NCI-H2196 treated with DMSO at 0.1 percent for 48 hours (cell line): ENCODE measurements around the gene CRTC3.
"Not testable (repeated sequence)": the region's sequence is repeated elsewhere in the genome, so short reads cannot be mapped to it uniquely, and the experiment has no call there.

Experiments used
- DNase-seq: peaks from one replicate; lab custom pipeline; 2025; ENCODE audit not compliant: unreplicated experiment; lab: John Stamatoyannopoulos, UW

The CRTC3 gene

DNA sequence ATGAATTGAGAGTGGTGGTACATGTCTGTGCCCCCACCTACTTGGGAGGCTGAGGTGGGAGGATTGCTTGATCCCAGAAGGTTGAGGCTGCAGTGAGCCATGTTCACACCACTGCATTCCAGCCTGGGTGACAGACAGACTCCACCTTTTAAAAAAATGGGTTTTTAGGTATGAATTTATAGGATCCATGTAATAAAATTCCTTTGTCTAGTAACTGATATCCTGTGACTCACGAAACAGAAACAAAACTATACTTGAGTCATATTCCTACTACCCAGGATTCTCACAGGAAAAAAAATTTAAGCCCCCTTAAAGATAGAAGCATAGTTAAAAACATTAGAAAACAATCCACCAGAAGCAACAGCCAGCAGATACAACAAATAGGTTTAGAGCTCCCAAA lies 10.0 kb upstream of the CRTC3 start:
- DNase-seq: no peak

DNA sequence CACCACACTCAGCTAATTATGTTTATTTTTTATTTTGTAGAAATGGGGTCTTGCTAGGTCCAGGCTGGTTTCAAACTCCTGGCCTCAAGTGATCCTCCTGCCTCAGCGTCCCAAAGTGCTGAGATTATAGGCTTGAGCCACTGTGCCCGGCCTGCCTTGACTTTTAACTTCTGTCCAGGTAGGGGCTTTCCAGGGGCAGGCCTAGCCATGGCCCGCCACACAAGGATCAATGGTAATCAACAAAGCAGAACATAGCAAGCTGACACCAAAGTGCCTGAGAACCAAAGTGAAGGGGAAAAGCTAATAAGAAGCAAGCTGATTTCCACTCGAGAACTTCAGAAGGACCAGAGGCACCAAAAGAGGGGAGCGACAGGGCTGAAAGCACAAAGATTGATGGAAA lies 9.4 kb upstream of the CRTC3 start:
- DNase-seq: no peak

DNA sequence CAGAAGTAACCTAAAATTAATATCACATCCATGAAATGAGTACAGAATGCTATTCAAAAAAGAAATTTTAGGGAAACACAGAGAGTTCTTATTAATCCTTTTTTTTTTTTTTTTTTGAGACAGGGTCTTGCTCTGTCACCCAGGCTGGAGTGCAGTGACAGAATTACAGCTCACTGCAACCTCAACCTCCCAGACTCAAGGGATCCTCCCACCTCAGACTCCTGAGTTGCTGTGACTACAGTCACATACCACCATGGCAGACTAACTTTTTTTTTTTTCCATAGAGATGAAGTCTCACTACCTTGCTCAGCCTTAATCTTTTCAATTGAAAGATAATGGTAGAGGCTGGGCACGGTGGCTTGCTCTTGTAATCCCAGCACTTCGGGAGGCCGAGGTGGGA lies 6.3 kb upstream of the CRTC3 start:
- no peak for DNase-seq

DNA sequence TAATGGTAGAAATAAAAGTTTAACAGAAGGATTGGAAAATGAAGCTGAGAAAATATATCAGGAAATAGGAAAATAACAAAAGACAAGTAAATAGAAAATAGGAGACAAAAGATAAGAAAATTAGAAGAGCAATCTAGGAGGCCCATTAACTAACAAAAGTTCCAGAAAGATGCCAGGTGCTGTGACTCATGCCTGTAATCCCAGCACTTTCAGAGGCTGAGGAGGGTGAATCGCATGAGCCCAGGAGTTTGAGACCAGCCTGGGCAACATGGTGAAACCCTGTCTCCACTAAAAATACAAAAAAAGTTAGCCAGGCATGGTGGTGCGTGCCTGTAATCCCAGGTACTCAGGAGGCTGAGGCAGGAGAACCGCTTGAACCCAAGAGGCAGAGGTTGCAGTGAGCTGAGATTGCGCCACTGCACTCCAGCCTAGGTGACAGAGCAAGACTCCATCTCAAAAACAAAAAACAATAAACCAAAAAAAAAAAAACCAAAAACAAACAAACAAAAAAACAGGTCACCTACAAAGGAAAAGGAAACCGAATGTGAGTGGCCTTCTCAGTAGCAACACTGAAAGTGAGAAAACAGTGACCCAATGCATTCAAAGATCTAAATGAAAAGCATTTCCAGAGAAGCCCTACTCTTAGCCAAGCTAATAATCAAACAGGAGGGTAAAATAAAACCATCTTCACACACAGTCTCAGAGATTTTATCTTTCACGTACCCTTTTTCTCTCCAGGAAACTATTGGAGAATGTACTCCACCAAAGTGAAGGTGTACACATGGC lies 5.5 kb upstream of the CRTC3 start:
- not testable (repeated sequence) for DNase-seq

DNA sequence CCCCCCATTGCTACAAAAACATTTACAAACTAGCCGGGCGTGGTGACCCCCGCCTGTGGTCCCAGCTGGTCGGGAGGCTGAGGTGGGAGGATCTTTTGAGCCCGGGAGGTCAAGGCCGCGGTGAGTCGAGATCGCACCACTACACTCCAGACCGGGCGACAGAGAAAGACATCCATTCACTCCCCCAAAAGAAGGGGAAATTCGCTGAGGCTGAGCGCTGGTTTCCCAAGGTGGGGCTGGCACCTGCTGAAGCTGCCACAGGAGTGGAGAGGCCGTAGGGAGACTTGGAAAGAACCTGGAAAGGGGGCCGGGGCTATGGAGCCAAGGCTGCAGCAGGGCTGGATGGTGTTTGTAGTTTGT lies 732 bp upstream of the CRTC3 start:
- DNase-seq: no peak

DNA sequence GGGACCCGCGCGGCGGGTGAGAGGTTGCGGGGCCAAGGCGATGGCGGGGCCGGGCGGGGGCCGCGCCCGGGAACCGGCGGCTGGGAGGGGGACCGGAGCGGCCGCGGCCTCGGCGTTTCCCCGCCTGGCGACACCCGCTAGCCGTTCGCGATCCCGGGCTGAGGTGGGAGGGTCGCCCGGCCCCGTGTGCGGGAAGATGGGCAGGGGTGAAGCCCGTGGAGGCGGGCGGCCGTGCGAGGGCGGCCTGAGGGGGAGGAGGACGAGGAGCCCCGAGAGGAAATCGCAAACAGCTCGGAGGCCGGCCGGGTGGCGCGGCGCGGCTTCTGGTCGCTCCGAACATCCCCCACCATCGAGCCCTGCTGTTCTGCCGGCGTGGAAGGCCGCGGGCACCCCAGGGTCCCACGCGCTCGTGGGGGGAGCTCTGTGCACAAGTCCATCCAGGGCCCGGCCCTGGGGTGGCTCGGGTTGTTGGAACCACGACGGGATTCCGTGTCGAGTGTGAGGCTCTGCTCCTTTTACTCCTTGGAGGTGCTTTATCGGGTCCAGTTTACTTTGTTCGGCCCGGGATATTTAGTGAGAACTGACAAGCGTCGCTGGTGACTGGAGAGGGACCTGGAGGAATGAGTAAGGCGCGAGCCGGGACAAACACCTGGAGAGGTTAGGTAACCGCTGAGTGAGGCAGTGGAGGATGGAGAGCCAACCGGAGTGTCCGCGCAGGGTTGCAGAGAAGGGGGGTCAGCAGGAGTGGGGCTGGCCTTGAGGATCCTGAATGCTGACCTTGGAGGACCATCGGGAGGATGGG lies 728 bp downstream of the CRTC3 start:
- no peak for DNase-seq

DNA sequence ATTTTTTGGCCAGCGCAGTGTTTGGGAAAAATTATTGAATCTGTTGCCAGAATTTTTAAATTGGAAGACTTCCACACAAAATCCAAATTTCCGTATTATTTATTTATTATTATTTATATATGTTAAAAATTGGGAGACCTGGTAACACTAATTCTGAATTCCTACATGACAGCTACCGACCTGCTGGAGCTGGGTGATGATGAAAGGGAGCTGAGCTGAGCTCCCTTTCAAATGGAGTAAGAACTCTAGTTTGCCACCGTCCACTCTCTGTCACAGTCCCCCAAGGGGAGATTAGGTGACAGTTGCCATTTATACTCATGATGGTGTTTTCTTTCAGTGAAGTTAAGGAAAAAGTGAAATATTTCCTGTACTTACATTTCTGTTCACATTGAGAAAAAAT lies 1.4 kb downstream of the CRTC3 start:
- DNase-seq: no peak

DNA sequence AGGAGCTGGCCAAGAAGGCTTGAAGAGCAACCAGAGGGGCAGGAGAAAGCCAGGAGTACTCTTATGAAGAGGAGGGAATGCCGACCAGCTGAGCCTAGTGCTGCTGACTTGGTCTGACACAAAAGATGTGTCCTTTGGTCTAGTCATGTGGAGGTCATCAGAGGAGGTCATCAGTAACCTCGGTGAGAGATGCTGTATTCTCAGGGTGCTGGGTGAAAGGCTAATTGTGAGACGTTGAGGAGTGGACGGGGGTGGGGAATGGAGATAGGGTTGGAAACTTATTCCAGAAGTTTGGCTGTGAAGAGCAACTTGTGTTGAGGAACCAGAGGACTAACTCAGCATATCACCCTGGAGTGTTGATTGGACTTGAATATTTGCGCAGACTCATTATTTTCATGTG lies 5.5 kb downstream of the CRTC3 start:
- no peak for DNase-seq

DNA sequence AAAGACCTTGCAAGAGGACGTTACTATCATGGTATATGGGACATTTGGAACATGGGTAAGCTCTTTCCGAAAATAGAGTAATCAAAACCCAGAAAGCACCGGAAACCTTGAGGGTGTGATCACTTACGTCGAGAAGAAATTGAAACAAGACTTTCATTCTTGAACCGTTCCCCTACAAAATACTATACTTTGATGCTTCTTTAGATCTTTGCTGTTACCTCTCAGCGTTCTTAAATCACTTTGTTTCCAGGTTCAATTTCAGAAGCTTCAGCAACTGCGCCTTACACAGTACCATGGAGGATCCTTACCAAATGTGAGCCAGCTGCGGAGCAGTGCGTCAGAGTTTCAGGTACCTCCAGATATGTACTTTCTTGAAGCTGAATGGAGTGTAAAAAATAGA lies 10.1 kb downstream of the CRTC3 start:
- no peak for DNase-seq

DNA sequence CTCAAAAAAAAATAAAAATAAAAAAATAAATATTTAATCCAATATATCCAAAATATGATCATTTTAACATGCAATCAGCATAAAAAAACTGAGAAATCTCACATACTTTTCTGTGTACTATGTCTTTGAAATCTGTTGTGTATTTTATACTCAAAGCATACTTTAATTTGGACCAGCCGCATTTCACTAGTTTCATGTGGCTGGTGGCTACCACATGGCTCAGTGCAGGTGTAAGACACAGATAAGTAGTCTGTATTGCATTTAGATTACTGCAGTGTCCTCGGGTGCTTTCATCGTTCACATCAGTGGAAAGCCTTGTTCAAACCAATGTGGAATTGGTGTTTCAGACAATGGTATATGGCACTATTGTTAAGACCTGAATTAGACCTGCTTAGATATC lies 11.0 kb downstream of the CRTC3 start:
- DNase-seq: no peak

DNA sequence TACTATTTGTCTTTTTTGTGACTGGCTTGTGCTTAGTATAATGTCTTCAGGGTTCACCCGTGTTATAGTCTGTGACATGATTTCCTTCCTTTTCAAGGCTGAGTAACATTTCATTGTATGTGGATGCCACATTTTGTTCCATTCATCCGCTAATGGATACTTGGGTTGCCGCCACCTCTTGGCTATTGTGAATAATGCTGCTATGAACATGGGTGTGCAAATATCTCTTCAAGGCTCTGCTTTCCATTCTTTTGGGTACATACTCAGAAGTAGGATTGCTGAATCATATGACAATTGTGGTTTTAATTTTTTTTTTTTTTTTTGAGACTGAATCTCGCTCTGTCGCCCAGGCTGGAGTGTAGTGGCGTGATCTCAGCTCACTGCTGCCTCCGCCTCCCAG lies 15.4 kb downstream of the CRTC3 start:
- DNase-seq: no peak

DNA sequence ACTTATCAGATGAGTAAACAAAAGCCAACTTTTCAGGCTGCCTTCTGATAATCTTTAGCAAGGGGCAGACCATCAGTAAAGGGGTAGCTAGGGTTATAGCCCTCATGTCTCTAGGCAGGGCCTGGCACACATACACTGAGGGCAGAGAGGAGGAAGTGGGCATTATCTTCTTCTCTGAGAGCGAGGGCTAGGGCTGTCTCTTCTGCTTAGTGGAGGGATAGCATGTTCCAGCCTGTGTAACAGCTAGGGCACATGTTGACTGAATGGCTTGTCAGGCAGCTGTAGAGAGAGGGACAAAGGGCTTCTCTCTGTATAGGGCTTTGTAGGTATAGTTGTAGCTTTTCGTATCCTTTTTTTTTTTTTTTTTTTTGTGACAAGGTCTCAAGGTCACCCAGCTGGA lies 17.8 kb downstream of the CRTC3 start:
- no peak for DNase-seq

DNA sequence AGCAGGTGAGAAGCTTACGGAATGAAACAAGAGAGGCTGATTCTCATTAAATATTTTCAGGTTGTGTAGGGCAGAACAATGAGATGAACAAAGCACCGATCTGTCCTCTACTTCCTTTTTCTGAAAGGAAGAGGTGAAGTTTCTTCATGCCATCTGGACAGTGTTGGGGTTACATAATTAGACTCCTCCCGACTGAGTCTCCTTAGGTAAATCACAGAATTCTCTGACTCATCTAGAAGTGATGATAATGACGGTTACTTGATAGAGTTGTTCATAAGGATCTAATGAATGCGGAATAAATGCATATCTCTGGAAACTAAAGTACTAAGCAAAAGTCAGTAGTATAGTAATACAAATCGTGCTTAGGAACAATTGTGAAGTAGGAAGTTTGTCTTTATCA lies 21.2 kb downstream of the CRTC3 start:
- DNase-seq: no peak

DNA sequence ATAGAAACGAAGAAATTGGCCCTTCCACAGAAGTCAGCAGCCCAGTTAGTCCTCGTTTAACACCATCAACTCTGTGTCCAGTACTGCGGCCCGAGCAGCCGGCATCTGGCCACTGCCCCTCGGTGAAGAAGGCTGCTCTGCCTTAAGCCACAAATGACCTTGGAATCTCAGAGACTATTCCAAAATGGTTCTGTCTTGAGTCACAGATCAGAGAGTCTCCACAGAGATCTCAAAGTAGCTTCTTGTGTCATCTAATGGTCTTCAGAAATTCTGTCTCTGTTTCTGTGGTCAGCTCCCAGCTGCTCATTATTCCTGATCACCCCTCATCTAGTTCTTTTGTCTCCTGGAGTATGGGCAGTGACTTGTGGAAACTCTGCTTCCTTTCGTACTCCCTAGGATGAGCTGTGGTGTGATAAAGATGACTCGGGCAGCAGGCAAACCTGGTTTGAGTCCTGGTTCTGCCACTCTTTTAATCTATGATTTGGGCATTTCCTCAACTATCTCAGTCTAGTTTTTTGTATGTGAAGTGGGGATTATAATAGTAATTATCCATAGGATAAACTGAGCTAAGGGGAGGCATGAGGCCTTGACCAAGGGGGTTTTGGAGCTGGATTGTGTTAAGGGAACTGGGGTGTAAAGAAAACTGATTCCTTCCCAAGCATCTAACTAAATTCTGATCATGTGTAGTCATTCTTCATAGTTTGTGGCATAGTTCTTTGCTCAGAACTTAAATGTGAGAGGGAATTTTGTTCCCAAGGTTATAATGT lies 22.6 kb downstream of the CRTC3 start:
- no peak for DNase-seq

DNA sequence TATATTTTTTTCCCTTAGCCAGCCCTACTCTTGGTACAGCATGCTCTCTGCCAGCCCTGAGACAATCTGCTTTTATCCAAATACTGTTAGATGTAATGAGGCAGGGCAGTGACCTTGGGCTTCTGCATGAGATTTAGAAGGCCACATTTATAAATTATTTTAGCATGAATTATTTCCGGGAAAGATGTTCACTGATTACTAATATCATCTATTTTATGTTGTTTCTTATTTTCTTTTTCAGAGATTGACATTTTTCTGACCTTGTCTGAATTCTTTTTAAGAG lies 23.1 kb downstream of the CRTC3 start:
- no peak for DNase-seq

DNA sequence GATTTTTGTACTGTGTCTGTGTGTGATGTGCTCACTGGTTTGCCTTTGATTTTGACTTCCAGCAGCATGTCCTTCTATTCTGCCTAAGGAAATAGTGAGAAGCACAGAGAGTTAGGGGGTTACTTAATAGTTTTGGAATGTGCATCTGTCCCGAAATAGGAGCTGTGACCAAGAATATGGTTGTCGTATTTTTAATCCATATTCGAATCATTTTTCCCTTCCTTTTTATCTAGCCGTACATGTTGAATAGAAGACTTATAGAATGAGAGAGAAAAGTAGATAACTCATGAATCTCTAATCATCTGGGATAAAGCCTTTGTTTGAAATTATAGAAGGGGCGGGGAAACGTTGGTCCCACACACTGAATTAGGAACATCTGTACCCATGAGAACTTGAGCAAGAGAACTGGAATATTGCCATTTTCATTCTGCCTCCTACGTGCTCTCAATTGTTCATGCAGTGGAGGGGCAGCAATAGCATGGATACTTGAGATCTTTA lies 23.6 kb downstream of the CRTC3 start:
- no peak for DNase-seq

DNA sequence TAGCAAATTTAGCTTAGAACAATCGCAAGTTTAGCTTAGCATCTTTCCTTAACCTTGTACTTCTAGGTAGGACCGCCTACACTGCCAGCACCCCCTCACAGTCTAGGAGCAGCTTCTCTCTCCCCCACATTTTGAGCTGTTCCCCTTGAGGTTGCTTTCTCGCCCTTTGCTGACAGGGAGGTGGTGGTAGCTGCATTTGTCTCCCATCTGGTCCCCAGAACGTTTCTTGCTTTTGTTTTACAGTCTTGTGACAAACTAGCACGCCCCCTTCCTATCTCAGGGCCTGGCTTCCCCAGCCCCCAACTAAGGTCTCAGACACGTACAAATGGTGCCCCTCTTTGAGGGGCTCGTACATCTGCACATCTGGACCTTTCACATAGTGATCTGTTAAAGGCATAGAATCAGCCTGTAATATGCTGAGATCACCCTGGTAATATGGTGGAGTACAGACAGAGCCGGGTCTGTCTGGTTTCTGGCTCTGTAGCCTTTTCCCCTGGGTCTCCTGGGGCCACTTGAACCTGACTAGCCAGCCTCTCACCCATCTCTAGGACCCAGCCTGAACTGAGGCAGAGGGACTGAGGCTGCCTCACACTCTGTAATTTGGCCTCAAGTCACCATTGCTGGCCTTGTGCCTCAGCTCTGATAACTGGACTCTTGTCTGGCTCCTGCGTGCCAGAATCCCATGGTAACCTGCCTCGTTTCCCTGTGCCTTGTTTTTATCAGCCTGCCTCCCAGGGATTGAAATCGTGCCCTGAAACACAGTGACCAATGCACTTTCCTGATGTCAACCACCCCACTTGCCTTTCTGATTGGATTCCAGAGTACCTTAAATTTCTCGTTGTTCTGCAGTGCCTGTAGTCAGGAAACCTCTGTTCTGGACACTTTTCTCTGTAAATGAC lies 27.7 kb downstream of the CRTC3 start:
- no peak for DNase-seq

DNA sequence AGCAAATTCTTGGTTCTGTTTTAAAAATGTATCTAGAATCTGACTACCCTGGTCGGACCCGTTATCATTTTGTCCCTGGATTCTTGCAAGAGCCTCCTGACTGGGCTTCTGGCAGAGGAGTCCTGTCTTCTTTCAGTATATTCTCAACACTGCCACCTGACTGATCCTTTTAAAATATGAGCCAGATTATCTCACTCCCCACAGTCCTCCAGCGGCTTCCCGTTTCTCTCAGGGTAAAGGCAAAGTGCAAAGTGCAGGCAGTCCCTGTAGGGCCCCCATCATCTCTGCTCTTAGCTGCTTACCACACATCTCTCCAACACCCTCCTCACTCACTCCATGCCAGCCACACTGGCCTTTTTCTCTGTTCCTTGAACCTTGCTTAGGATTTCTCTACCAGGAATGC lies 28.4 kb downstream of the CRTC3 start:
- DNase-seq: no peak

DNA sequence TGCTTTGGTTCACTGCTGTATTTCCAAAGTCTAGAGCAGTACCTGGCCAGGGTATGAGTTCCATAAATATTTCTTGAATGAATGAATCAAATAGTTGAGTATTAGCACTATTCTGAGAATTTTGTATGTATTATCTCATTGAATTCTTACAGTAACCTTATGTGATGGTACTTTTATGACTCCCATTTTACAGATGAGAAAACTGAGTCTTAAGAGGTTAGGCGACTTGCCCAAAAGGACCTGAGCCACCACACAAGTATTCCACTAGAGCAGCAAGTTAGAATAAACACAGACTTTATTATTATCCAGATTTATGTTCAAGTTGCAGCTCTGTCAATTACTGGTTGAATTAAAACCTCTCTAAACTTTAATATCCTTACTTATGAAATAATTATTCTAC lies 29.4 kb downstream of the CRTC3 start:
- DNase-seq: no peak

DNA sequence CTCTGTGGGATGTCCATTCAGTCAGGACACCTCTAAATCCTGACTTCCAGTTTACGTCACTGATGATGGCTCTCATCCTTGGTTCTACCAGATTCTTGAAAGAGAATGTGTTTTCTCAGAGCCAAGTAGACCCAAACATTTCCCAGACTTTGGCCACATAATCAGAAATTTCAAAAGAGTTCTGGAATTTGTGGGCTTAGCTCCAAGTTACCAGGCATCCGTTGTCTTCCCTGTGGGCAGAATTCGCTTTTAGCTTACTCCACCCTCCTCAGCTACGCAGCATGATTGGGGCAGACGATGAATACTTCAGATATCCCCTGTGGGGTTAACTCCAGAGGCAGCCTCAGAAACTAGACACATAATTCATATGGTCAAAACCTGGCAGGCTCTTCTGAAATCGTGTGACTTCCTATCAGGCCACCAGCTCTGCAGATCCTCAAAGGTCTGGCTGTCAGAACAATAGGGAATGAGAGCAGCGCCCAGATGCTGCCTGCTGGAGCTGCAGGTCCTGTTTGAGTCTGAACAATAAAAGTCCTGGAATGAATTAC lies 30.6 kb downstream of the CRTC3 start:
- DNase-seq: no peak
